GM19023 (cell line): ENCODE results near the gene SMIM14.
"Not testable (repeated sequence)": the region's sequence is repeated elsewhere in the genome, so short reads cannot be mapped to it uniquely, and the experiment has no call there.

Source experiments
- ATAC-seq: cut with Tn5 transposase; IDR thresholded peaks from one replicate; pipeline ENCODE4 v1.9.1; 2021; ENCODE audit warnings: mild to moderate bottlenecking, moderate library complexity; ENCODE audit not compliant: unreplicated experiment

Gene SMIM14

GRCh38 chr4:39510348-39510929 lies 128.2 kb downstream of the SMIM14 start:
- no peak for ATAC-seq

DNA sequence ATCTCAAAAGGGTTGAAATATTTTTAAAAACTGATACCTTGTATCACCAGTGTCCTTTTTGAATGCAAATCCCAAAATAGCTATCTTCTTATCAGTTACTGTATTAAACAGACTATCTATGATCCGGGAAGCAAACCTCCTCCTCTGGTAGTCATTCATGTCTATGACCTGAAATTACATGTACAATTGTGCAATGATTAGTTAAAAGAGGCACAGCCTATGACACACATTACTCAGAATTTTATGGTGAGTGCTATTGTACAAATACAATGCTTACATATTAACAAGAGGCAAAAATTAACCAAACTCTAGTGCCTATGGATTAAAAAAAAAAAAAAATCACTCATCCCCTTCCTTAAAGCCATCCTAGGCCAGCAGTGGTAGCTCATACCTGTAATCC lies 133.1 kb downstream of the SMIM14 start:
- ATAC-seq, result no peak

DNA sequence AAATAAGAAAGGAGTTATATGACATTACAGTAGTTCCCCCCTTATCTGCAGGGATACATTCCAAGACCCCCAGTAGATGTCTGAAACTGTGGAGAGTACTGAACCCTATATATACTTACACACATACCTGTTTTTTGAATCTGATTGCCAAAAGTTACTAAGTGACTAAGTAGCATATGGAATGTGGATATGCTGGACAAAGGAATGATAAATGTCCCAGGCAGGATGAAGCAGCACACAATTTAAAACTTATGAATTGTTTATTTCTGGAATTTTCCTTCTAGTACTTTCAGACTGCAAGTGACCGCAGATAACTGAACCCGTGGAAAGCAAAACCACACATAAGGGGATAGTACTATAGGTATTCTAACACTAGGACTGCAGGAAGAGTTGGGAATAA lies 134.1 kb downstream of the SMIM14 start:
- no peak for ATAC-seq

DNA sequence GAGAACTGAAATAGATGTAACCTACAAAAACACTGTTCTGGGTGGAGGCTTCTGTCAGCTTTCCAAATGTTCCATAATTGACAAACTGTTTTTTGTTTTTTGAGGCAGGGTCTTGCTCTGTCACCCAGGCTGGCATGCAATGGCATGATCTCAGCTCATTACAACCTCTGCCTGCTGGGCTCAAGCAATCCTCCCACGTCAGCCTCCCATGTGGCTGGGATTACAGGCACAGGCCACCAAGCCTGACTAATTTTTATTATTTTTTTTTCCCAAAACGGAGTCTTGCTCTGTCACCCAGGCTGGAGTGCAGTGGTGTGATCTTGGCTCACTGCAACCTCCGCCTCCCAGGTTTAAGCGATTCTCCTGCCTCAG lies 136.0 kb downstream of the SMIM14 start:
- not testable (repeated sequence) for ATAC-seq

- ATAC-seq, result no peak
Observed at GRCh38 chr4:39502019-39502663, 136.5 kb downstream of the SMIM14 start.

DNA sequence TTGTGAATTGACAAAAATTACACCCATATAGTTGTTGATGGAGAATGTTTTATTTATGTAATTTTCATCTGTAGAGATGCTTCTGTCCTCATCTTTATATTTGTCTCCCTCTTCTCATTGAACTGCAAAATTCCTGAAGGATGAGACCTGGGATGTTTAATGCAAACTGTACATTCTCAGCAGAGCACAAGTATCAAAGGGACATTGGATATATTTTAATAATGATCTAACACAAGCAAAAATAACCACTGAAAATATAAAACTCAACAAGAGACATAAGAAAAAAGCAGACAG lies 140.0 kb downstream of the SMIM14 start:
- ATAC-seq, result no peak

GRCh38 chr4:39497909-39498726 lies 140.5 kb downstream of the SMIM14 start:
- no peak for ATAC-seq
